Hepatocyte (in vitro differentiated cells): Measurements from ENCODE around the gene PCYT1A.

Source experiments
- EZH2phosphoT487 ChIP-seq: fragments of 200-600 bp; sonication (generic); IDR thresholded peaks from one replicate; pipeline ENCODE4 v1.6.1; 2018; ENCODE audit warnings: antibody characterized with exemption, mild to moderate bottlenecking, low read depth, moderate library complexity; ENCODE audit not compliant: unreplicated experiment, severe bottlenecking
- TF ChIP-seq, protein P1 (sequence below): fragments of 200-600 bp; sonication (generic); IDR thresholded peaks from 2 replicates; pipeline ENCODE4 v1.5.1; 2016; ENCODE audit warnings: antibody characterized with exemption, mild to moderate bottlenecking; ENCODE audit not compliant: poor library complexity

DNA sequence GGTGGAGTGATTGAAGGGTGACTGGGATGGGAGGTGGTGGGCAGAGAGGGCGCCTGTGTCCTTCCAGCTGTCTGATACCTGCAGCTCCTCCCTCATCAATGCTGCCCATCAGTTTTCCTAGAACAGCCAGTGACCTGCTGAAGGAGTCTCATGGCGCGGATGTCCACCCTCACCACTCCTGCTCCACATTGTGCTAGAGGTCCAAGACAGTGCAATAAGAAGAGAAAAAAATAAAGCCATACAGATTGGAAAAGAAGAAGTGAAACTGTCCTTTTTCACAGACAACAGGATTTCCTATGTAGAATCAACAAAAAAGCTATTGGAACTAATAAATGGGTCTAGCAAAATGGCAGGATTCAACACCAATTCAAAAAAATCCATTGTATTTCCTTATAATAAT is 83.7 kb downstream of the PCYT1A start:
- TF ChIP-seq, protein P1, sequence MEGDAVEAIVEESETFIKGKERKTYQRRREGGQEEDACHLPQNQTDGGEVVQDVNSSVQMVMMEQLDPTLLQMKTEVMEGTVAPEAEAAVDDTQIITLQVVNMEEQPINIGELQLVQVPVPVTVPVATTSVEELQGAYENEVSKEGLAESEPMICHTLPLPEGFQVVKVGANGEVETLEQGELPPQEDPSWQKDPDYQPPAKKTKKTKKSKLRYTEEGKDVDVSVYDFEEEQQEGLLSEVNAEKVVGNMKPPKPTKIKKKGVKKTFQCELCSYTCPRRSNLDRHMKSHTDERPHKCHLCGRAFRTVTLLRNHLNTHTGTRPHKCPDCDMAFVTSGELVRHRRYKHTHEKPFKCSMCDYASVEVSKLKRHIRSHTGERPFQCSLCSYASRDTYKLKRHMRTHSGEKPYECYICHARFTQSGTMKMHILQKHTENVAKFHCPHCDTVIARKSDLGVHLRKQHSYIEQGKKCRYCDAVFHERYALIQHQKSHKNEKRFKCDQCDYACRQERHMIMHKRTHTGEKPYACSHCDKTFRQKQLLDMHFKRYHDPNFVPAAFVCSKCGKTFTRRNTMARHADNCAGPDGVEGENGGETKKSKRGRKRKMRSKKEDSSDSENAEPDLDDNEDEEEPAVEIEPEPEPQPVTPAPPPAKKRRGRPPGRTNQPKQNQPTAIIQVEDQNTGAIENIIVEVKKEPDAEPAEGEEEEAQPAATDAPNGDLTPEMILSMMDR = no peak
- no peak for TF ChIP-seq EZH2phosphoT487
